ENCODE results near the gene ZNF891. TPM values are rescaled to one million over a fixed set of nuclear protein-coding genes. Genes with fewer than 3 reads are reported as not detected.

The ZNF891 gene
- total RNA-seq: 0.13 and 0.30 TPM in 2 replicates

GRCh38 chr12:133130038-133130807 lies at the start of gene ZNF891, which contains the start of gene ZNF10:
Gene ZNF891, minus strand, starts transcription at chr12:133130274. Its CDS starts 8,356 bp downstream, at chr12:133121918.
Gene ZNF10, plus strand, starts transcription at chr12:133130627. Its CDS starts 13,866 bp downstream, at chr12:133144493.

GRCh38 chr12:133080368-133081158 lies 49.5 kb downstream of the ZNF891 start, which contains the start of gene ZNF140:
Gene ZNF140, plus strand, starts transcription at chr12:133080923. Its CDS starts 398 bp downstream, at chr12:133081321.

Other genes with a start within 250 kb of the ZNF891 start
- gene CHFR, start 242.7 kb downstream of the ZNF891 start, total RNA-seq: 35.4 and 38.8 TPM in 2 replicates
- gene ZNF605, start 174.0 kb downstream of the ZNF891 start, total RNA-seq: 1.3 and 1.5 TPM in 2 replicates
- 3.0 and 3.9 TPM in 2 replicates for gene ZNF26, start 143.9 kb downstream of the ZNF891 start, total RNA-seq
- gene ZNF84, start 92.8 kb downstream of the ZNF891 start, total RNA-seq: 12.1 and 12.9 TPM in 2 replicates
- 8.1 and 9.9 TPM in 2 replicates for gene ZNF140, start 49.4 kb downstream of the ZNF891 start, total RNA-seq
- 2.3 and 3.0 TPM in 2 replicates for gene ZNF10, start 353 bp upstream of the ZNF891 start, total RNA-seq
- 17.6 and 21.7 TPM in 2 replicates for gene ZNF268, start 51.2 kb upstream of the ZNF891 start, total RNA-seq
- not detected in 2 replicates for gene ANHX, start 105.6 kb upstream of the ZNF891 start, total RNA-seq

Data from mammary microvascular endothelial cell (primary cell).